Lung microvascular endothelial cell (primary cell): Measurements from ENCODE around the gene RCOR2. TPM values are rescaled to one million over a fixed set of nuclear protein-coding genes. Genes with fewer than 3 reads are reported as not detected.

Source experiments
- total RNA-seq: library from RNA; depleted of rRNA; stranded (reverse); fragments of >200 nt; gene quantifications from 2 replicates; pipeline ENCODE4 v1.2.1, GENCODE V29; 2014

The RCOR2 gene
- total RNA-seq, 1 donor from 2014 or later, result under 0.01 TPM

Other genes with a start within 250 kb of the RCOR2 start
- gene ATL3, start 245.8 kb downstream of the RCOR2 start, total RNA-seq, result 69.3 and 85.7 TPM in 2 replicates
- gene RTN3, start 235.7 kb downstream of the RCOR2 start, total RNA-seq, result 42.7 and 49.8 TPM in 2 replicates
- 9.1 and 9.6 TPM in 2 replicates for gene ZFTA, start 148.4 kb downstream of the RCOR2 start, total RNA-seq
- gene SPINDOC, start 103.7 kb downstream of the RCOR2 start, total RNA-seq, result 8.1 and 8.9 TPM in 2 replicates
- 6.8 and 9.9 TPM in 2 replicates for gene MARK2, start 78.1 kb downstream of the RCOR2 start, total RNA-seq
- gene NAA40, start 21.8 kb upstream of the RCOR2 start, total RNA-seq, result 8.3 TPM in 2 replicates
- gene COX8A, start 57.5 kb upstream of the RCOR2 start, total RNA-seq, result 319 and 338 TPM in 2 replicates
- gene OTUB1, start 69.3 kb upstream of the RCOR2 start, total RNA-seq, result 46.2 and 51.6 TPM in 2 replicates
- gene FLRT1, start 118.8 kb upstream of the RCOR2 start, total RNA-seq, result not detected in 2 replicates
- gene MACROD1, start 248.9 kb upstream of the RCOR2 start, total RNA-seq, result 21.6 and 31.5 TPM in 2 replicates